Measurements from ENCODE around the gene PRMT9.

Gene PRMT9

DNA sequence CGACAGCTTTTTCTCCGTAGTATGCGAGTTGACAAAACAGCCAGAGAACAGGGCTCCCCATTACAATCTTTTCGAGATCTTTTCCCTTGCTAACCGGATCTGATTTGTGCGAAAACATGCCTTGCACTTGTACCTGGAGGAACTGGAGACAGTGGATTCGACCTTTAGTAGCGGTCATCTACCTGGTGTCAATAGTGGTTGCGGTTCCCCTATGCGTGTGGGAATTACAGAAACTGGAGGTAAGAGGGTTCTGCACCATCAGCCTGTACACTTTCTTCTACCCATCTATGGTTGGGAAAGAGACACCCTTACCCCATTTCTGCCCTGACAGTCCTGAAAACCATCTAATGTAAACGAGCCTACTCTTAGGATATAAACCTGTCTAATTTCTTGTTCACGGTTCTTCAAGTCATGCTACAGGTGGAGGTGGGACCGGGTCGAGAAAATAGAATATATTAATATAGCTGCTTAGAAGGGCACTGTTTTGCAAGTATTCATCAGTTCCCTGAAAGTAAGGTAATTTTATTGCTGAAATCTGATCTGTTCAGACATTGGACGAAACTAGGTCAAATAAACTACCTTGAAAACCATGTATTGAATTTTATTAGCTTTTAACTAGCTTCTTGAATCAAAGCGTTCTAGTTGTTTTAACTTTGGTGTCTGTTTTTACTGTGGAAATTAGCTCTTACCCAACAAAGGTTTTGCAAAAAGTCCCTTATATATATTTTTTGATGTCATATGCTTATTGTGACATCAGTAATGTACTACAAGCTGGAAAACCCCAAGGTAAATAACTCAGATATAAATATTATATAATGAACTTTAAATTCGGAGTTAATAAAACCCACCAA, 65.9 kb downstream of the PRMT9 start:
- Mint-ChIP-seq H3K27me3 (ENCODE audit: low read depth) (peaks cover 16% of the 10 kb centered on the region), H3K27ac (peak overlapping the region; percentile 93), H3K9me3 (no peaks in the 10 kb centered on the region), H3K4me3 (peak overlapping the region; percentile 90), H3K4me1 (ENCODE audit: low read depth) (peaks cover 24% of the 10 kb centered on the region), H3K36me3 (ENCODE audit: low read depth) (peaks cover 23% of the 10 kb centered on the region)

DNA sequence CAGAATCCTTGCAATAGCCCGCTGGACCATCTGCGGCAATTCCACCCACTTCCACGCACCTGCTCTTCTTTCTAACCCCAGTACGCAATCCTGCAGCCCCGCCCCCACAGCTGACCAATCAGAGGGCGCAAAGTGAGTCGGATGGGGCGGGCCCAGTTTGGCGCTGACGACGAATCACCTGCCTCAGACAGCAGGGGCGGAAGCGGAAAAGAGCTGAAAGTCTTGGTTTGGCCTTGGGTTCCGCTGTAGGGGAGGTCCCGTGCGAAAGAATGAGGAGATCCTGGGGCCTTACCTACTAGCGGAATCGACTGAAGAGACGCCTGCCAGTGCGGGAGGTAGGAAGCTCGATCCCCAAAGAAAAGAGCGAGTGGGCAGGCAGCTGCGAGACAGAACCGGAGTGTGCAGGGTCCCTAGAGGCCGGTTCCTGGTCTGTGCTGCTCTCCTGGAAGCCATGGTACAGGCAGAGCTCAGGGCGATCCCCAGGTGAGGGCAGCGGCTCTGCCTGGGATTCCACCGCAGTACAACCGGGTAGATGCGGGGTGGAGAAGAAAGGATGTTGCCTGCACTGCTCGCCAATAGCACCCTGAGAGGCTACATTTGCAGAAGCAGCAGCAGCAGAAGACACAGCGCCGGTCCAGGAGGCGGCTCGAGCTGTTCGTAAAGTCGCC, 66.7 kb downstream of the PRMT9 start, which contains the start of gene TMEM184C:
TMEM184C (plus strand) TSS at position 225 of the 668 bp plus-strand sequence. CDS start 560 bp downstream, outside the sequence.
- H3K4me1 Mint-ChIP-seq (ENCODE audit: low read depth) = peaks cover 24% of the 10 kb centered on the region
- H3K27me3 Mint-ChIP-seq (ENCODE audit: low read depth) = peaks cover 18% of the 10 kb centered on the region
- H3K36me3 Mint-ChIP-seq (ENCODE audit: low read depth) = peaks cover 19% of the 10 kb centered on the region
- H3K9me3 Mint-ChIP-seq = no peaks in the 10 kb centered on the region
- peak within 1 kb of the TSS; percentile 90 for H3K4me3 Mint-ChIP-seq
- peak within 1 kb of the TSS; percentile 93 for H3K27ac Mint-ChIP-seq

DNA sequence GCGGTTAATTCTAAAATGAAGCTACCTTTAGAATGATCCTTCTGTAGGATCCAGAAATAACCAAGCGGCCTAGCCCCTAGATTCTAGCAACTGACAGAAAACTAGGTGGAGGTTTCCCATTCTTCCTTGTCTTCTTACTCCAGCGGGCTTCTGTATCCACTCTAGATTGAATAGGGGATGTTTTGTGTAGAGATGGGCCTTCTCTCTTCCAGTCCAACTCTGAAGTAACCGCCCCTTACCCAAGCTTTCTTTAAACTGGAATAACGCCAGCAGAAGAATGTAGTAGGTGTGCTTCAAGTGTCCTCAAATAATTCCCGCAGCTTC, 67.2 kb downstream of the PRMT9 start:
- Mint-ChIP-seq H3K36me3 (ENCODE audit: low read depth) (peaks cover 19% of the 10 kb centered on the region), H3K4me1 (ENCODE audit: low read depth) (peaks cover 24% of the 10 kb centered on the region), H3K4me3 (peak overlapping the region; percentile 90), H3K27ac (peak overlapping the region; percentile 93), H3K9me3 (no peaks in the 10 kb centered on the region), H3K27me3 (ENCODE audit: low read depth) (peaks cover 22% of the 10 kb centered on the region)

DNA sequence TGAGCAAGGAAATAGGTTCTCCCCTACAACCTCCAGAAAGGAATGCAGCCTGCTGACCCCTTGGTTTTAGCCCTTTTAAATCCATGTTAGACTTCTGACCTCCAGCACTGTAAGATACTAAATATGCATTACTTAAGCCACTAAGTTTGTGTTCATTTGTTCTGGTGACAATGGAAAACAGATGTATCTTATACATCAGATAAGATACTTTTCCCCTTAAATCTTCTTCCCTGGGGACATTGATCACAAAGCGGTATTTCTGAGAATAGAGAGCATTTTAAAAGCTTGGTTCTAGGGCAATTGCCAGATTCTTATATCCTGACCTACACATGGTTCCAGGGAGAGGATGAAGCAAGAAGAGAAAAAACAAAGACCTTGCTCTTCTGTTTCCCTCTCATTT, 73.3 kb downstream of the PRMT9 start:
- H3K27me3 Mint-ChIP-seq (ENCODE audit: low read depth) = peaks cover 49% of the 10 kb centered on the region
- H3K9me3 Mint-ChIP-seq = no peaks in the 10 kb centered on the region
- H3K27ac Mint-ChIP-seq = no peak overlapping the region
- H3K4me1 Mint-ChIP-seq (ENCODE audit: low read depth) = no peaks in the 10 kb centered on the region
- H3K4me3 Mint-ChIP-seq = no peak overlapping the region
- no peaks in the 10 kb centered on the region for H3K36me3 Mint-ChIP-seq (ENCODE audit: low read depth)

DNA sequence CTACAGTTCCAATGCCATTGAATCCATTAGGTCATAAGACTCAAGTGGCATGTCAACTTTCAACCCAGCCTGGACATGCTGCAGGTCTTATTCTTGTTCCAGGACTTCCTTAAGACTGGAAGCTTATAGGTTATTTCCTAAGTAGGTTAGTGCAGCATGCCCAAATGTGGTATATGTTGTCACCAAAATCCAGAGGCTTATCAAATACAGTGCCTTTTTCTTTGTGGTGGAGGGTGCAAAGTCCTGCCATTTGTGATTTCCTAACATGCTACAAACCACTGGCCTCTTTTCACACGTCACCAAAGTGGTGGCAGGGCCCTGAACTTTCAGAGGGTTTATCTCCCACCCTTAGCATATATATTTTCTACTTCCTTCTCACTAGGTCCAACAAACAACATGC, 76.5 kb downstream of the PRMT9 start:
- no peak overlapping the region for H3K27ac Mint-ChIP-seq
- H3K36me3 Mint-ChIP-seq (ENCODE audit: low read depth) = no peaks in the 10 kb centered on the region
- H3K9me3 Mint-ChIP-seq = no peaks in the 10 kb centered on the region
- peaks cover 32% of the 10 kb centered on the region for H3K27me3 Mint-ChIP-seq (ENCODE audit: low read depth)
- H3K4me1 Mint-ChIP-seq (ENCODE audit: low read depth) = no peaks in the 10 kb centered on the region
- no peak overlapping the region for H3K4me3 Mint-ChIP-seq

DNA sequence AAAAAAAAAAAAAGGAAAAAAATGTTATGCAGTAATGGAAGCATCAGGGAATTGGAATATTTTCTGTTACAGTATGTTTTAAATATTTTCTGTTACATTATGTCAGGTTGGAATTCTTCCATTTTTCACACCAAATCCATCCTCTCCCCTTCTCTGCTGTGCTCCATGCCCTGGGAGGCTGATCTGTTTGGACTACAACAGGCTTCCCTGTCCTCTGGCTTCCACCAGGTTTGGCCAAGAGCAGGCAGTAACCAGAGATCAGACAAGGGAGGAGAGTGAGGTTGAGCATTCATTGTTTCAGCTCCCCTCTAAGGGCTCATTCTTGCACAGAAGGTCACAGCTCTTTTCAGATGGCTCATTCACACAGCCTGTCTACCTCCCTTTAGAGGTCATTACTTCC, 78.5 kb downstream of the PRMT9 start:
- Mint-ChIP-seq H3K27me3 (ENCODE audit: low read depth) (peaks cover 18% of the 10 kb centered on the region), H3K4me3 (no peak overlapping the region), H3K27ac (no peak overlapping the region), H3K36me3 (ENCODE audit: low read depth) (no peaks in the 10 kb centered on the region), H3K4me1 (ENCODE audit: low read depth) (no peaks in the 10 kb centered on the region), H3K9me3 (no peaks in the 10 kb centered on the region)

DNA sequence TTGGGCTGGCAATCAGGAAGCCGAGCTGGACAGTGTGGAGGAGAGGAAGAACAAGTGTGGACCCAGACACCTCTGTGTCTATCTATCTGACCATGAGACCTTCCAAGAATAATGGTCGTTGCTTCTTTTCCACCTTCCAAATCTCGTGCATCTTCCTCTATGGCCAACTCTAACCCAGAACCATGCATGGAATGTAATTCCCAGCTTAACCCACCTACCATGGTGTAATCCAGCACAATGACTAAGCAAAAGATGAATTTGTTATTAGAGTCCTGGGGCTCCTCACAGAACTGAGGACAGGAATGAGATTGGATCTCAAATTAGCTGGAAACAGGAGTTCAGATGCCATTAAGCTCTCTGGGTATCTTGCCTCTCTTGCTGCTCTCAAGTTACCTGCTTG, 84.2 kb downstream of the PRMT9 start:
- no peak overlapping the region for H3K4me3 Mint-ChIP-seq
- H3K27ac Mint-ChIP-seq = no peak overlapping the region
- no peaks in the 10 kb centered on the region for H3K36me3 Mint-ChIP-seq (ENCODE audit: low read depth)
- H3K4me1 Mint-ChIP-seq (ENCODE audit: low read depth) = no peaks in the 10 kb centered on the region
- H3K27me3 Mint-ChIP-seq (ENCODE audit: low read depth) = no peaks in the 10 kb centered on the region
- H3K9me3 Mint-ChIP-seq = no peaks in the 10 kb centered on the region

DNA sequence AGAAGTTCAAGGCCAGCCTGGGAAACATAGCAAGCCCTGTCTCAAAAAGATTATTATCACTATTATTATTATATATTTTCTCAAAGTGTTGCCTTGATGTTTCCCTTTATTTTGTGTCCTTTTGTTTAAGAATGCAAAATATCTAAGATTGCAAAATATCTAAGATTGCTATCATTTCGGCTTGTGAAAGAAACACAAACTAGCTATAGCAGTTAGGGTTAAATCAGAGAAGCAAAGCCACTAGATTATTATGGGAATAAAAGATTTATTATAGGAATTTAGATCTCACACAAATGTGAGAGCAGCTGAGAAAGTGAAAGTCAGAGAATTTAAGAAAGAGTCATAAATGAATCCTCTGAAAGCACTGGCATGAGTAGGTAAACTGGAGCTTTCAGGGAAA, 84.8 kb downstream of the PRMT9 start:
- Mint-ChIP-seq H3K36me3 (ENCODE audit: low read depth) (no peaks in the 10 kb centered on the region), H3K9me3 (no peaks in the 10 kb centered on the region), H3K27ac (no peak overlapping the region), H3K4me1 (ENCODE audit: low read depth) (no peaks in the 10 kb centered on the region), H3K27me3 (ENCODE audit: low read depth) (no peaks in the 10 kb centered on the region), H3K4me3 (no peak overlapping the region)

DNA sequence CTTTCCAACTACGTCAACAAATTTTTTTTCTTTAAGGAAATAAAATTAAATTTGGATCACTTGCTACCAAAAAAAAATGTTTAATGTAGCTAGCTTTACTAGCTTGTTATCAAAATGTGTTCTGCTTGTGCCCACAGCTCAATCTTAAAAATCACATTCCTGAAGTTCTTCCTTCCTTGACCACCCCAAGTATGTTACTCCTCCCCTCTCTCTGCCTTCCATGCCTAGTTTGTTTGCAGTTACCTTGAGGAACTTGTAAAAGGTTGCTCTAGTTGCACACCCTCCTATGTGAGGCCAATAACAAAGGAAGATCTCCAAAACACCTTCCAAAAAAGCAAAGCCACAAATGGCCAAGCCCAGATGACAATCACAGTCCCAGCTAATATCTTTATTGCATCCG, 86.4 kb downstream of the PRMT9 start:
- no peaks in the 10 kb centered on the region for H3K9me3 Mint-ChIP-seq
- no peak overlapping the region for H3K4me3 Mint-ChIP-seq
- H3K27me3 Mint-ChIP-seq (ENCODE audit: low read depth) = no peaks in the 10 kb centered on the region

DNA sequence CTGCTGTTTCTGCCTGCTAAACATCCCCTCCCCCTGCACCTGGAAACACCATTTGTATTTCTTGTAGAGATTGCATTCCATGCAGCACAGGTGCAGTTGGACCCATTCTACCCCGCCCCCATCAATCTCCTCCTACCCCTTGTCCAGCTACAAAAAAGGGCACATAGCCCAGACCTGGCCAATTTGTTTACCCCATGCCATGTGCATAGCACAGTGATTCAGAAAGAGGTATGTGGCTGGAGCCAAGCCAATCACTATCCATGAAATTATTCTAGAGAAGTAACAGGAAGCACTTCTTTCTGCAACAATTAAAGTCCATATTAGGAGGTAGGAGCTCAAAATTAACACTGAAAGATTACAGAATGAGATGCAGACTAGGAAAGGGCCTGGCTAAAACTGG, 87.0 kb downstream of the PRMT9 start:
- H3K9me3 Mint-ChIP-seq = no peaks in the 10 kb centered on the region
- no peak overlapping the region for H3K27ac Mint-ChIP-seq
- H3K27me3 Mint-ChIP-seq (ENCODE audit: low read depth) = no peaks in the 10 kb centered on the region
- no peak overlapping the region for H3K4me3 Mint-ChIP-seq
- H3K4me1 Mint-ChIP-seq (ENCODE audit: low read depth) = no peaks in the 10 kb centered on the region
- H3K36me3 Mint-ChIP-seq (ENCODE audit: low read depth) = no peaks in the 10 kb centered on the region

More for the DNA sequence above, 86.4 kb downstream of the PRMT9 start:
- Mint-ChIP-seq H3K4me1 (ENCODE audit: low read depth) (no peaks in the 10 kb centered on the region), H3K36me3 (ENCODE audit: low read depth) (no peaks in the 10 kb centered on the region), H3K27ac (no peak overlapping the region)

DNA sequence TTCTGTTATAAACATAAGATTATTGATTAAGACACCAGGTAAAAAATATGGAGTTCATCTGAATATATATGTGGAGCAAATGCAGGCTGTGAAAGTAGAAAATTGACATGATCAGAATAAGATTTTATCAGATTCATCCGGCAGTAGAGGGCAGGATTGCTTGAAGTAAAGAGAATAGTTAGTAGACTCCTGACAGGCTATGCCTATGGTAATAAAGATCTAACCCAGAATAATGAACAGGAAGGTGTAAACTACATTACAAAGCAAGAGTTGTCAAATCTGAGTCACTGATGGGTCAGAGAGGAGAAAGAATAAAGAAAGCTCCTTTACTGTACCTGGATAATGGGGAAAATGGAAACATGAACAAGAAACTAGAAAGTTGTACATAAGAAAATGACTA, 87.6 kb downstream of the PRMT9 start:
- Mint-ChIP-seq H3K9me3 (no peaks in the 10 kb centered on the region), H3K36me3 (ENCODE audit: low read depth) (no peaks in the 10 kb centered on the region), H3K27me3 (ENCODE audit: low read depth) (no peaks in the 10 kb centered on the region), H3K27ac (no peak overlapping the region), H3K4me3 (no peak overlapping the region), H3K4me1 (ENCODE audit: low read depth) (no peaks in the 10 kb centered on the region)

DNA sequence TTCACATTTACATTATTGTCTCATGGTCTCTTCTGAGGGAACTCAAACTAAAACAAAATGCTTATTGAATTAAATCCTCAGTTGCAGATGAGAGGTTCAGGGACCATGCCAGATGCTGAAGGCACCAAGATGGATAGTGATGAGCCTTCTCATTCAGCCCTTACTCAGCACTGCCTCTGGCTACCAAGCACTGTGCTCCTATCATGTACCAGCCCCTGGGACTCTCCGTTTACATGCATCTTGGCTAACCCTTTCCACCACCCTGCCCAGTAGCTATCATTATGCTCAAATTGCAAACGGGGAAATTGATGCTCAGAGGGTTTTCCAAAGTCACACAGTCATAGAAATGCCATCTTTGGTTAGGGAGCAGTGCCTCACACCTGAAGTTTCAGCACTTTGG, 89.4 kb downstream of the PRMT9 start:
- Mint-ChIP-seq H3K27me3 (ENCODE audit: low read depth) (peaks cover 4% of the 10 kb centered on the region), H3K9me3 (no peaks in the 10 kb centered on the region), H3K36me3 (ENCODE audit: low read depth) (no peaks in the 10 kb centered on the region), H3K27ac (no peak overlapping the region), H3K4me3 (no peak overlapping the region), H3K4me1 (ENCODE audit: low read depth) (no peaks in the 10 kb centered on the region)

DNA sequence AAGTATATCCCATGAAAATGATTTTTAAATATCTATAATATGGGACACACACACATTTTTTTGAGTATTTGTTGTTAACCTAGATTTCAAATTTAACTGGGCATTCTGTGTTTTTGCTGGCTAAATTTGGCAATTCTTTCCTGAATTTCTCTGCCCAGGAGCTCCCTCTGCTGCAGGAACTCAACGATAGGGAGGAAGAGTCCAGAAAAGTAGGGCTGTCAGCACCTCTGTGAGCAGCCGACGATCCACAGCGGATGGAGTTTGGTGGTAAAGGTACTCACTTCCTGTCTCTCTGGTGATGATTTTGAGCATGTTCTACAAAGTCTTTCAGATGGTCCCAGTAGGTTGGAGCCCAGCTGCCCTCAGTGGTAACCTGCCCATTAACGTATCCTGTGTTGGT, 89.9 kb downstream of the PRMT9 start:
- Mint-ChIP-seq H3K27ac (no peak overlapping the region), H3K27me3 (ENCODE audit: low read depth) (peaks cover 4% of the 10 kb centered on the region), H3K4me3 (no peak overlapping the region), H3K36me3 (ENCODE audit: low read depth) (no peaks in the 10 kb centered on the region), H3K9me3 (no peaks in the 10 kb centered on the region), H3K4me1 (ENCODE audit: low read depth) (no peaks in the 10 kb centered on the region)

DNA sequence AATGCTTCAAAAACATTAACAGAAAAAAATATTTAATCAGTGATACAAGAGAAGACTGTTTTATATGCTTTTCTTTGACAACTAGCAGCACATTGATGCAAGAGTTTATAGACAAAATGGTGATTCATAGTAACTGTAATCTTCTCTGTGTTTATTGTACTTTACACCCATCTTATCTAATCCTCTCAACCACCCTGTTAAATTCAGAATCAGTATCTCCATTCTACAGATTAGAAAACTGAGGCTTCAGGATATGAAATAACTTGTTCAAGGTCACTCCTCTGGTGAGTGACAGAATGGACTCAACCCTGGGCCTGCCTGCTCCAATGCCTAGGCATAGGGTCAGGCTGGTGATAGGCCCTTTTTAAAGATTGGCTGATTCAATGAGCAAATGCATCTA, 92.9 kb downstream of the PRMT9 start:
- Mint-ChIP-seq H3K4me3 (no peak overlapping the region), H3K36me3 (ENCODE audit: low read depth) (no peaks in the 10 kb centered on the region), H3K4me1 (ENCODE audit: low read depth) (no peaks in the 10 kb centered on the region), H3K9me3 (no peaks in the 10 kb centered on the region), H3K27ac (no peak overlapping the region), H3K27me3 (ENCODE audit: low read depth) (peaks cover 8% of the 10 kb centered on the region)

DNA sequence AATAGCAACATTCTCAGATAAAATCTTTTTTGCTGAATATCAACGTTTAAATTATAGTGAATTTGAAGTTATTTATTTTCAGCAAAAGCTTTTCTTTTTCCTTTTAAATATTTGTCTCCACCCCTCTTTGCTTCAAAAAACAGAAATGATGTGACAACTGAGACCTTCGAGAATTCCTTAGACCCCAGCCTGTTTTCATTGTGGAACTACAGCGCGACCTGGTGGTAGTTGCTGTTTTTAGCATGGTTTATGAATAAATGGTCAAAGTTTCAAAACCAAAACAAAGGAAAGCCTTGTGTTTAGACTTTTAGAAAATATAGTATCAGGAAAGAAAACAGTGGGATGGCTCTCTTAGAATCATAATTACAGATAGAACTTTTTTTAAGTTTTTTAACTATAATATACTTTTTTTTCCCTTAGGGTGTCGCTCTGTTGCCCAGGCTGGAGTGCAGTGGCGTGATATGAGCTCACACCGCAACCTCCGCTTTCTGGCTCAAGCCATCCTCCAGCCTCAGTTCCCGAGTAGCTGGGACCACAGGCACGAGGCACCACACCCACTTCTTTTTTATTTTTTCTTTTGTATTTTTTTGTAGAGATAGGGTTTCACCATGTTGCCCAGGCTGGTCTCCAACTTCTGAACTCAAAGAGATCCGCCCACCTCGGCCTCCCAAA, 93.6 kb downstream of the PRMT9 start:
- no peaks in the 10 kb centered on the region for H3K36me3 Mint-ChIP-seq (ENCODE audit: low read depth)
- no peaks in the 10 kb centered on the region for H3K9me3 Mint-ChIP-seq
- no peaks in the 10 kb centered on the region for H3K4me1 Mint-ChIP-seq (ENCODE audit: low read depth)
- H3K4me3 Mint-ChIP-seq = no peak overlapping the region
- H3K27ac Mint-ChIP-seq = no peak overlapping the region
- H3K27me3 Mint-ChIP-seq (ENCODE audit: low read depth) = peaks cover 10% of the 10 kb centered on the region
